NCI-H82 treated with DMSO at 0.1 percent for 48 hours (cell line): ENCODE measurements around the gene CDC42EP1.
"Not testable (repeated sequence)": the region's sequence is repeated elsewhere in the genome, so short reads cannot be mapped to it uniquely, and the experiment has no call there.

Experiments
- DNase-seq: peaks from one replicate; lab custom pipeline; 2025; ENCODE audit not compliant: unreplicated experiment; lab: John Stamatoyannopoulos, UW

The CDC42EP1 gene

DNA sequence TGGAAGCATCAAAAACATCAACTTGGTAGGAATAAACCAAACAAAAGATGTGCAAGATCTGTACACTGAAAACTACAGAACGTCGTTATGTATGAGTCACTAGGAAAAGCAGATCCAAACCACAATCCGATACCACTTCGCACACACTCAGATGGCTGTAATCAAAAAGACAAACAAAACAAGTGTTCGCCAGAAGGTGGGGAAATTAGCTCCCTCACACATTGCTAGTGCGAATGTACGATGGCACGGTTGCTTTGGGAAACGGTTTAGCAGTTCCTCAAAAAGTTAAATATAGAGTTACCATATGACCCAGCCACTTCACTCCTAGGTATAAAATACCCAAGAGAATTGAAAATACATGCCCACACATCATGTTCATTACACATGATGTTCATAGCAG lies 26.3 kb upstream of the CDC42EP1 start:
- DNase-seq, result peak; percentile 8

GRCh38 chr22:37534445-37534844 lies 25.8 kb upstream of the CDC42EP1 start:
- no peak for DNase-seq

DNA sequence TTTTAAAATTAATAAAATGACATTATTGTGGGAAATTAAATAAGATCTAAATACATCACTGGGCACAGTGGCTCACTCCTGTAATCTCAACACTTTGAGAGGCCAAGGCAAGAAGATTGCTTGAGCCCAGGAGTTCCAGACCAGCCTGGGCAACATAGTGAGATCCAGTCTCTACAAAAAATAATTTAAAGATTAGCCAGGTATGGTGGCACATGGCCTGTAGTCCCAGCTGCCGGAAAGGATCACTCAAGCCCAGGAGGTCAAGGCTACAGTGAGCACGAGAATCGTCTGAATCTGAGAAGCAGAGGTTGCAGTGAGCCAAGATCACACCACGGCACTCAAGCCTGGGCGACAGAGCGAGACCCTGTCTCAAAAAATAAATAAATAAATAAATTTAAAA lies 25.1 kb upstream of the CDC42EP1 start:
- DNase-seq, result no peak

- DNase-seq, result peak; percentile 42
Observed at GRCh38 chr22:37538590-37539357, 21.5 kb upstream of the CDC42EP1 start.

DNA sequence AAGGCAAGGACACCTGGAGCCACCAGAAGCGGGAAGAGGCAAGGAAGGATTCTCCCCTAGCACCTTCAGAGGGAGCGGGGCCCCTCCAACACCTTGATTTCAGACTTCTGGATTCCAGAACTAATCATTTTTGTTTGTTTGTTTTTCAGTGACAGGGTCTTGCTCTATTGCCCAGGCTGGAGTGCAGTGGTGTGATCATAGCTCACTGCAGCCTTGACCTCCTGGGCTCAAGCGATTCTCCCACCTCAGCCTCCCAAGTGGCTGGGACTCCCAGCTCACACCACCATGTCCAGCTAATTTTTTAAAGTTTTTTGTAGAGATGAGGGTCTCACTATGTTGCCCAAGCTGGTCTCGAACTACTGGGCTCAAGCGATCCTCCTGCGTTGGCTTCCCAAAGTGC lies 20.5 kb upstream of the CDC42EP1 start:
- DNase-seq, result not testable (repeated sequence)

DNA sequence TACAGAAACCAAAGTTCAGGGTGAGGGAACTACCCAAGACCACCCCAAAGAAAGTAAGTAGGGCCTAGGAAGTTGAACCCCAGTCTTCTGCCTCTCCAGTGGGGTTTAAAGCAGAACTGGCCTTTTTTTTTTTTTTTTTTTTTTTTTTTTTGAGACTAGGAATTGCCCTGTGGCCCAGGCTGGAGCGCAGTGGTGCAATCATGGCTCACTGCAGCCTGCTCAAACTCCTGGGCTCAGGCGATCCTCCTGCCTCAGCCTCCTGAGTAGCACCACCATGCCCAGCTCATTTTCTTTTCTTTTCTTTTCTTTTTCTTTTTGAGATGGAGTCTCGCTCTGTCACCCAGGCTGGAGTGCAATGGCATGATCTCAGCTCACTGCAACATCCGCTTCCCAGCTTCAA lies 17.9 kb upstream of the CDC42EP1 start:
- not testable (repeated sequence) for DNase-seq

GRCh38 chr22:37542959-37543358 lies 17.3 kb upstream of the CDC42EP1 start:
- DNase-seq, result no peak

DNA sequence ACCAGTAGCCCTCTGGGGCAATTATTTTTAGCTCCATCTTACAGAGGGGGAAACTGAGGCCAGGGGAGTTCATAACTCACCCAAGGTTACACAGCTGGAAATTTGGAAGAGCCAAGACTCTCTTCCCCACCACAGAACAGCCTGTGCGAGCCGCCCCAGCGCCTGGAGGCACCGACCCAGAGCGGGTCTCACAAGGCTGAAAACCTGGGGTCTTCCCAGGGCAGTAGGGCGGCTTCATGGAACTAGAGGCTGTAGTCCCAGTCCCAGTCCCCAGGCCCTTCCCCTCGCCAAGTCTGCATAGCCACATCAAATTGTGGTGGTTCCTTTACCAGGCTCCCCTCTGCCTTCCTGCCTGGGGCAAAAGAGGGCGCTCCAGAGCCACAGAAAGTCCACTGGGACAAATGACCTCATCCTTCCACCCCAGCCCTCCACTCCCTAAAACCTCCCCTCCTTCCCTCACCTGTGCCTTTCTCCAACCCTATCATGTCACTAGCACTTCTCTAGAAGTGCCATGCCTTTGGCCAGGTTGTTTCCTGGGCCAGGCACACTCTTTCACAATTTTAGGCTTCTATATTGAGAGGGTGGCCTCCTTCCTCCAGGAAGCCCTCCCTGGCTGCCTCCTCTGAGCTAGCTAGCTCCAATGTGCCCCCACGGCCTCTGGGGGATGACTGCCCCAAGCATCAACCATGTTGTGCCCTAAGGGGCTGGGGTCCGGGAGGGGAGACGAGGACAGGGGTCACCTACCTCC lies 15.2 kb upstream of the CDC42EP1 start:
- DNase-seq, result no peak

- DNase-seq, result no peak
Observed at GRCh38 chr22:37545703-37546436, 14.4 kb upstream of the CDC42EP1 start.

- DNase-seq, result no peak
Observed at GRCh38 chr22:37546437-37547250, 13.6 kb upstream of the CDC42EP1 start.

GRCh38 chr22:37547251-37547741 lies 13.0 kb upstream of the CDC42EP1 start:
- no peak for DNase-seq

DNA sequence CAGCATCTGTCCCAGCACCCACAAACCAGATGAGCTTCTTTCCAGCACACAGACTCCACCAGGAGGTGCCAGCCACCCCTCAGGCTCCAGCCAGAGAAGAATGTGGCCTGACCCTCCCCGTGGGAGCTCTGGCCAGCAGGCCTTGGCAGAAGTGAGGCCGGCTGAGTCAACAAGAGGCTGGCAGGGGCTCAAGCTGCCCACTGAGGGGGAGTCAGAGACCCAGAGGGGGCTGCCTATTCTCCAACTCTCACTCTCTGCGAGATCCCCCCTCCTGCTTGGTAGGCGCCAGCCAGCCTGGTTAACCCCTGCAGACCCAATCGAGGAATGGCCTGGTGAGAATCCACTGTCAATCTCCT lies 10.6 kb upstream of the CDC42EP1 start:
- DNase-seq, result no peak

DNA sequence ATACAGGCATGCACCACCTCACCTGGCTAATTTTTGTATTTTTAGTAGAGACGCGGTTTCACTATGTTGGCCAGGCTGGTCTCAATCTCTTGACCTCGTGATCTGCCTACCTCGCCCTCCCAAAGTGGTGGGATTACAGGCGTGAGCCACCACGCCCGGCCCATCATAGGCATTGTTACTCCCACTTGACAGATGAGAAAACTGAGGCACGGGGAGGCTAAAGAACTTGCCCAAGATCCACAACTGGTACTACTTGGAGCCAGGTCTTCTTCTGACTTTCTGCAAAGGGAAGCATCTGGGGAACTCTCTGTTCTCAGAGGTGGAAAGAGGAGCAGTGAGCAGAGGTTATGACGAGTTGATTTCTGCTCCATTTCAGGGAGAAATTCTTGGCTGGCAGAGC lies 9.4 kb upstream of the CDC42EP1 start:
- DNase-seq, result not testable (repeated sequence)

GRCh38 chr22:37551981-37552380 lies 8.3 kb upstream of the CDC42EP1 start:
- DNase-seq, result no peak

GRCh38 chr22:37552524-37553163 lies 7.6 kb upstream of the CDC42EP1 start:
- peak; percentile 9 for DNase-seq

GRCh38 chr22:37553725-37554124 lies 6.6 kb upstream of the CDC42EP1 start:
- no peak for DNase-seq

GRCh38 chr22:37555029-37555428 lies 5.3 kb upstream of the CDC42EP1 start:
- DNase-seq, result no peak

DNA sequence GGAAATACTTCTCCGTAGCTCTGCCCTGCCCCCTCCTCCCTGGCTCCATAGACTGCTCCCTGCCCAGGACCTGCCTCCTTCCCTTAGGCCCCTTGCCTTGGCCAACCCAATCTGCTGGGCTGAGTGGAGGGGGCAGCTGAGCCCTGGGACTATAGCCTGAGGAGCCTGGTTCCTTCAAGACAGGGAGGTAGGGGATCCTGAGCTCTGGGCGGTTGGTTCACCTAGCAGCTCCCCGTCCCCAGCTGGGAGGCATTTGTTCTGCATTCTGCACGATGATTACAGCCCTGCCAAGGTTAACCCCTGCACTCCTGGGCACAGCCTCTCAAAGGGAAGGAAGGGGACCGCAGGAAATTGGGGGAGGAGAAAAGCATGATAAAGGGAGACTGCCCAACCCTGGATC lies 3.6 kb upstream of the CDC42EP1 start:
- no peak for DNase-seq

DNA sequence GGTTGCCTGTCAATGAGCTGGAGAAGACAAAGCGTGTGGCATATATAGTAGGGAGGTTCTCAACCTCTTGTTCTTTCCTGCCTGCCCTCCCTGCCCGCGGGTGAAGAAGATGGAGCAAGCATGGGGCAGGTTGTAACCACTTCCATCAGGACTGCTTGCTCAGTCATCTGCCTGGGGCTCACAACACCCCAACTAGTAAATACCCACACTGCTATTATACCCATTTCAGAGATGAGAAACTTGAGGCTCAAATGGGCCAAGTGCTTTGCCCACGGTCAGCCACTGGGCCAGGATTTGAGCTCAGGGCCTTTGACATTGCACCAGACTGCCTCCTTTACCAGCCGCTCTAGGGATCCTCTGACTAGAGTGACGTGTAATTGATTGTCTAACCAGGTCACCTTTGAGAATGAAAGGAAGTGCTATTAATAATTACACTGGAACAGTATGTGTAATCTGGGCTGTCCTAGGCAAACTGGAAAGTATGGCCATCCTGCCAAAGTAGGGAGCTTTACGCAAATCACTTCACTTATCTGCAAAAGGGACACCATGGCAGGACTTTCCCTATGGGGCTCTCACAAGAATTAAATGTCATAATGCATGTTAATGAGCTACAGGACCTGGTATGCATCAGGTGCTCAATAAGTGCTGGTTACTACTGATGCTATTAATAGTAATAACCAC lies 2.8 kb upstream of the CDC42EP1 start:
- DNase-seq, result no peak

- DNase-seq, result no peak
Observed at GRCh38 chr22:37558815-37559214, 1.5 kb upstream of the CDC42EP1 start.
